Spleen (tissue), 11 donors: ENCODE data around the gene SORBS1. TPM values are rescaled to one million over a fixed set of nuclear protein-coding genes. Genes with fewer than 3 reads are reported as not detected.

ENCODE experiments used
- DNase-seq: peaks from one replicate; pipeline ENCODE4 v3.0.0-alpha.2; 2020
- H3K27ac ChIP-seq, 8 donors: fragments of 200-600 bp; sonication (generic) in 7 of 8; 1 replicate in 4 of 8; 2 replicates in 4 of 8; pipeline versions ENCODE4 v1.5.0 to v1.8.0; 2016 to 2021; ENCODE audit warnings: inconsistent platforms in 4 of 8, mild to moderate bottlenecking in 4 of 8, moderate library complexity in 1 of 8
- H3K27me3 ChIP-seq, 7 donors: fragments of 200-600 bp; sonication (generic) in 6 of 7; replicated peaks in 1 of 7; 1 replicate in 4 of 7; 2 replicates in 3 of 7; pipeline versions ENCODE4 v1.5.0 to v1.8.0; 2016 to 2021; ENCODE audit warnings: inconsistent platforms in 3 of 7, mild to moderate bottlenecking in 1 of 7
- H3K36me3 ChIP-seq, 6 donors: fragments of 200-600 bp; sonication (generic) in 5 of 6; 1 replicate in 4 of 6; 2 replicates in 2 of 6; pipeline versions ENCODE4 v1.5.0 to v1.8.0; 2016 to 2021; ENCODE audit warnings: inconsistent platforms in 2 of 6
- H3K4me1 ChIP-seq, 6 donors: fragments of 200-600 bp; sonication (generic) in 5 of 6; 1 replicate in 3 of 6; 2 replicates in 3 of 6; pipeline versions ENCODE4 v1.5.0 to v1.8.0; 2016 to 2021; ENCODE audit warnings: inconsistent platforms in 3 of 6
- H3K4me3 ChIP-seq, 8 donors: fragments of 200-600 bp; sonication (generic) in 7 of 8; 1 replicate in 4 of 8; 2 replicates in 4 of 8; pipeline versions ENCODE4 v1.5.0 to v1.8.0; 2016 to 2021; ENCODE audit warnings: inconsistent platforms in 4 of 8, mild to moderate bottlenecking in 4 of 8, moderate library complexity in 2 of 8
- H3K9me3 ChIP-seq, 8 donors: fragments of 200-600 bp; sonication (generic) in 7 of 8; 1 replicate in 4 of 8; 2 replicates in 4 of 8; pipeline versions ENCODE4 v1.5.0 to v1.8.0; 2016 to 2021; ENCODE audit warnings: inconsistent platforms in 4 of 8
- CTCF ChIP-seq, 11 experiments: fragments of 200-600 bp in 7 of 11; fragments of 450-650 bp in 4 of 11; sonication (generic) in 4 of 11; IDR thresholded peaks in 8 of 11; conservative IDR thresholded peaks in 3 of 11; 1 replicate in 7 of 11; 2 replicates in 4 of 11; pipeline versions ENCODE4 v1.4.0 to v1.8.0; 2016 to 2021; ENCODE audit warnings: antibody characterized with exemption in 11 of 11, inconsistent platforms in 4 of 11, mild to moderate bottlenecking in 1 of 11
- POLR2A ChIP-seq, 3 donors: fragments of 450-650 bp; IDR thresholded peaks; one replicate each; pipeline ENCODE4 v1.5.1; 2017; ENCODE audit warnings: antibody characterized with exemption in 3 of 3, mild to moderate bottlenecking in 1 of 3
- POLR2AphosphoS5 ChIP-seq, 3 donors: sonication (generic); formaldehyde crosslinking; IDR thresholded peaks; one replicate each; pipeline ENCODE4 v1.5.1; 2017; ENCODE audit warnings: antibody characterized with exemption in 3 of 3
- WGBS, 5 donors: extraction: QIAGEN DNeasy Blood & Tissue Kit in 3 of 5; methylation state at CpG; one replicate each; pipeline versions ENCODE4 v1.1.5 to v1.1.7; 2013 to 2018; 5-methylcytosine and 5-hydroxymethylcytosine counted together
- intact Hi-C: fragments of 100-400 bp; cut with DNase I; formaldehyde crosslinking; loops from one replicate; pipeline ENCODE4 v1.15.0; 2023; ENCODE audit warnings: low total_unique reads
- polyA plus RNA-seq, 3 donors: library from polyadenylated mRNA; stranded (reverse); fragments of 200-250 nt; gene quantifications; one replicate each; pipeline ENCODE4 v1.2.1, GENCODE V29; 2013
- total RNA-seq, 7 donors: library from RNA; depleted of rRNA in 3 of 7; stranded (reverse); fragments of >200 nt in 3 of 7; fragmentation: NEBNext Ultra II Directional in 4 of 7; extraction: Animal tissue kit (Norgen Biotek cat#: 25700) in 4 of 7; gene quantifications; one replicate each; pipeline versions ENCODE4 v1.1.0 to v1.2.1, GENCODE V29; 2016 to 2021
- donor health status: healthy with polysubstance abuse.
- donor health status: DM: no; HTN: no; CAD: no; lungs with moderate emphysema.
- donor health status: DM: no; HTN: no; CAD: no.
- donor health status: Bipolar disorder and iron deficiency.
- donor health status: healthy.
- donor health status: DM: no; HTN: no; CAD: no.
- donor health status: DM: yes; HTN: yes; CAD: no.

SORBS1 gene
- total and polyA plus RNA-seq, 10 donors, result 2.8 to 30.8 (median 18.1) TPM

DNA sequence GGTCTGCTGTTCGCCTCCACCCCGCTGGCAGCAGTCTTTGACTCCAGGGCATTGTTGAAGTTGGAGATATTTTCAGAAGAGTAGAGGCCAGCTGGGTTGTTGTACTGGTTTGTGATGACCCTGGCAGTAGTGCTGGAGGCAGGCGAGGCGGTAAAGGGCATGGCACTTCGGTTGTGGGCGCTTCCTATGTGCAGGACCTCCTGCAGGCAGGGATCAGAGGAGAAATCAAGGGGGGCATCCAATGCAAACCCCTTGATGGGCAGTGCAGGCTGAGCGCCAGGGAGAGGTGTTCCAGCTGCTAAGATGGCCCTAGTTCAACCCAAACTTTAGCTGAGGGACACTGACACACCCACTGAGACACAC lies 297.3 kb downstream of the SORBS1 start:
- WGBS, 5 donors, result 71 to 89% (median 81%) methylated on average over 4 to 7 of the region's 7 CpGs
- DNase-seq, result no peak
- TF ChIP-seq POLR2A (IDR thresholded peaks at IDR 0.05) (no peak), CTCF (IDR thresholded peaks at IDR 0.05 in 8 of 11, conservative IDR thresholded peaks at IDR 0.05 in 3 of 11) (no peak), POLR2AphosphoS5 (IDR thresholded peaks at IDR 0.05) (no peak)
- H3K4me1 ChIP-seq, result peaks cover 17 to 69% (median 33%) of the 10 kb centered on the region in 6 donors
- peaks cover 0 to 90% (median 34%) of the 10 kb centered on the region in 6 donors for H3K36me3 ChIP-seq
- no peaks in the 10 kb centered on the region for H3K27me3 ChIP-seq
- intact Hi-C loops, result no loop called here
- H3K27ac ChIP-seq, result peak overlapping the region in 1 of 8 donors; percentile 26
- no peak overlapping the region for H3K4me3 ChIP-seq
- H3K9me3 ChIP-seq, result no peaks in the 10 kb centered on the region

- Histone ChIP-seq H3K36me3 (peaks cover 0 to 90% (median 36%) of the 10 kb centered on the region in 6 donors), H3K27ac (peak overlapping the region in 1 of 8 donors; percentile 26), H3K9me3 (no peaks in the 10 kb centered on the region), H3K4me3 (no peak overlapping the region), H3K27me3 (no peaks in the 10 kb centered on the region), H3K4me1 (peaks cover 13 to 60% (median 26%) of the 10 kb centered on the region in 6 donors)
- 66 to 86% (median 70%) methylated on average over 5 of the region's 5 CpGs for WGBS, 5 donors
- intact Hi-C loops, result no loop called here
- TF ChIP-seq POLR2A (IDR thresholded peaks at IDR 0.05), result no peak
- TF ChIP-seq CTCF (IDR thresholded peaks at IDR 0.05 in 8 of 11, conservative IDR thresholded peaks at IDR 0.05 in 3 of 11), result no peak
- no peak for TF ChIP-seq POLR2AphosphoS5 (IDR thresholded peaks at IDR 0.05)
- no peak for DNase-seq
Measured at GRCh38 chr10:95262763-95263518, 298.2 kb downstream of the SORBS1 start.

DNA sequence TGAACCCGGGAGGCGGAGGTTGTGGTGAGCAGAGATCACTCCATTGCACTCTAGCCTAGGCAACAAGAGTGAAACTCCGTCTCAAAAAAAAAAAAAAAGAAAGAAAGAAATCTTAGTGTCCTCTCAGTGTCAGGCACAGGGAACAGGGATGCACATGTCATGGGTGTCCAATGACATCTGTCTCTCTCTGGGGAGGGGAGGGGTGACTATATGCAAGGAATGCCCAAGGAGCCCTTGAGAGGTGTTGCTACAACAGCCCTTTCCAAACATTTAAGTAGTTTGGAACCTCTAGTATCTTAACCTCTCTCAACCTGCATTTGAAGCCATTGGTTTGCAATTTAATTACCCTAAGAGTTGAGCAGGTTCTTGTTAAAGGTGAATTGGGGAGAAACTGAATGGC lies 299.2 kb downstream of the SORBS1 start:
- TF ChIP-seq POLR2A (IDR thresholded peaks at IDR 0.05), result no peak
- no peak for TF ChIP-seq CTCF (IDR thresholded peaks at IDR 0.05 in 8 of 11, conservative IDR thresholded peaks at IDR 0.05 in 3 of 11)
- no peak for TF ChIP-seq POLR2AphosphoS5 (IDR thresholded peaks at IDR 0.05)
- Histone ChIP-seq H3K27me3 (no peaks in the 10 kb centered on the region), H3K4me1 (peaks cover 3 to 50% (median 17%) of the 10 kb centered on the region in 6 donors), H3K36me3 (peaks cover 0 to 92% (median 38%) of the 10 kb centered on the region in 6 donors), H3K9me3 (no peaks in the 10 kb centered on the region), H3K4me3 (no peak overlapping the region), H3K27ac (peak overlapping the region in 1 of 8 donors; percentile 77)
- WGBS, 5 donors, result 92 to 95% (median 94%) methylated on average over 3 of the region's 3 CpGs
- no peak for DNase-seq
- intact Hi-C loops, result no loop called here

Other genes starting within 250 kb of the SORBS1 start
- 10 to 100 TPM; 21.1 to 38.8 (median 25.0) TPM for gene ALDH18A1, start 95.3 kb upstream of the SORBS1 start, total RNA-seq
- gene ALDH18A1, start 95.3 kb upstream of the SORBS1 start, polyA plus RNA-seq, result 10 to 100 TPM; 13.0 to 15.4 (median 14.0) TPM
- 10 to 100 TPM; 21.4 to 25.7 (median 24.9) TPM for gene TCTN3, start 132.6 kb upstream of the SORBS1 start, total RNA-seq
- 10 to 100 TPM; 10.9 to 14.5 (median 12.3) TPM for gene TCTN3, start 132.6 kb upstream of the SORBS1 start, polyA plus RNA-seq
- gene ENTPD1, start 194.8 kb upstream of the SORBS1 start, total RNA-seq, result 10 to 100 TPM; 52.6 to 92.9 (median 64.1) TPM
- gene ENTPD1, start 194.8 kb upstream of the SORBS1 start, polyA plus RNA-seq, result 10 to 100 TPM; 14.1 to 19.7 (median 14.6) TPM